IgD-negative memory B cell (primary cell): Measurements from ENCODE around the gene TBATA. TPM values are rescaled to one million over a fixed set of nuclear protein-coding genes. Genes with fewer than 3 reads are reported as not detected.
A peak's percentile ranks its signal among the peaks of the same experiment; 100 is the strongest.

Experiments
- H3K27ac Mint-ChIP-seq, 3 donors: one replicate each; pipeline ENCODE4 v1.8.0; 2020 to 2022; ENCODE audit warnings: mild to moderate bottlenecking in 3 of 3, mixed read lengths in 3 of 3, moderate library complexity in 1 of 3
- H3K27me3 Mint-ChIP-seq: one replicate; pipeline ENCODE4 v1.8.0; 2021; ENCODE audit warnings: mixed read lengths
- H3K36me3 Mint-ChIP-seq: one replicate; pipeline ENCODE4 v1.8.0; 2020; ENCODE audit warnings: mild to moderate bottlenecking, mixed read lengths
- H3K4me1 Mint-ChIP-seq, 3 donors: one replicate each; pipeline ENCODE4 v1.8.0; 2020 to 2022; ENCODE audit warnings: mixed read lengths in 3 of 3, mild to moderate bottlenecking in 1 of 3
- H3K4me3 Mint-ChIP-seq, 4 donors: one replicate each; pipeline ENCODE4 v1.8.0; 2020 to 2022; ENCODE audit warnings: mild to moderate bottlenecking in 4 of 4, mixed read lengths in 4 of 4, moderate library complexity in 3 of 4
- H3K9me3 Mint-ChIP-seq, 3 donors: one replicate each; pipeline ENCODE4 v1.8.0; 2020 to 2021; ENCODE audit warnings: mixed read lengths in 3 of 3, mild to moderate bottlenecking in 1 of 3
- polyA plus RNA-seq: library from polyadenylated mRNA; unstranded; fragments of 300-500 nt; fragmentation: Illumina TruSeq; gene quantifications from one replicate; pipeline ENCODE4 v1.2.3, GENCODE V29; 2021

TBATA gene
- polyA plus RNA-seq, 1 donor from 2014 or later, result not detected

- Mint-ChIP-seq H3K4me3 (peak within 1 kb of the TSS; percentile 83 to 97 (median 92)), H3K36me3 (peaks cover 3% of the 10 kb centered on the region), H3K4me1 (peaks cover 6 to 25% (median 23%) of the 10 kb centered on the region in 3 donors), H3K27ac (peak within 1 kb of the TSS; percentile 79 to 98 (median 92)), H3K27me3 (no peaks in the 10 kb centered on the region), H3K9me3 (no peaks in the 10 kb centered on the region)
These were observed 30.5 kb upstream of the TBATA start, which contains the start of gene SGPL1 for GRCh38 chr10:70815504-70816219. SGPL1 (plus strand) TSS chr10:70815948; CDS start chr10:70816854, 906 bp downstream.

- H3K9me3 Mint-ChIP-seq, result no peaks in the 10 kb centered on the region
- peak overlapping the region in 1 of 3 donors; percentile 20 for H3K27ac Mint-ChIP-seq
- H3K27me3 Mint-ChIP-seq, result no peaks in the 10 kb centered on the region
- peaks cover 3% of the 10 kb centered on the region for H3K36me3 Mint-ChIP-seq
- peaks cover 6 to 19% (median 18%) of the 10 kb centered on the region in 3 donors for H3K4me1 Mint-ChIP-seq
- peak overlapping the region in 2 of 4 donors; percentile 36 to 81 for H3K4me3 Mint-ChIP-seq
These were observed 28.9 kb upstream of the TBATA start for GRCh38 chr10:70814126-70814525.

- H3K4me1 Mint-ChIP-seq, result peaks cover 5 to 16% (median 10%) of the 10 kb centered on the region in 3 donors
- no peak overlapping the region for H3K4me3 Mint-ChIP-seq
- H3K27ac Mint-ChIP-seq, result no peak overlapping the region
- H3K9me3 Mint-ChIP-seq, result no peaks in the 10 kb centered on the region
- no peaks in the 10 kb centered on the region for H3K27me3 Mint-ChIP-seq
- H3K36me3 Mint-ChIP-seq, result peaks cover 4% of the 10 kb centered on the region
These were observed 27.6 kb upstream of the TBATA start for GRCh38 chr10:70812814-70813213.

- Mint-ChIP-seq H3K36me3 (peaks cover 4% of the 10 kb centered on the region), H3K27me3 (peaks cover 5% of the 10 kb centered on the region), H3K27ac (peak overlapping the region in 1 of 3 donors; percentile 73), H3K9me3 (no peaks in the 10 kb centered on the region), H3K4me3 (peak overlapping the region in 1 of 4 donors; percentile 63), H3K4me1 (peaks cover 4 to 11% (median 5%) of the 10 kb centered on the region in 3 donors)
These were observed 26.7 kb upstream of the TBATA start for GRCh38 chr10:70811881-70812280.

GRCh38 chr10:70810967-70811366 is 25.8 kb upstream of the TBATA start:
- no peaks in the 10 kb centered on the region for H3K9me3 Mint-ChIP-seq
- no peak overlapping the region for H3K27ac Mint-ChIP-seq
- H3K4me1 Mint-ChIP-seq, result peaks cover 0 to 6% (median 3%) of the 10 kb centered on the region in 3 donors
- peaks cover 4% of the 10 kb centered on the region for H3K36me3 Mint-ChIP-seq
- H3K27me3 Mint-ChIP-seq, result peaks cover 5% of the 10 kb centered on the region
- peak overlapping the region in 1 of 4 donors; percentile 2 for H3K4me3 Mint-ChIP-seq

GRCh38 chr10:70809726-70810125 is 24.5 kb upstream of the TBATA start:
- H3K27ac Mint-ChIP-seq, result peak overlapping the region in 1 of 3 donors; percentile 66
- no peak overlapping the region for H3K4me3 Mint-ChIP-seq
- peaks cover 9% of the 10 kb centered on the region for H3K27me3 Mint-ChIP-seq

GRCh38 chr10:70809011-70809611 is 23.9 kb upstream of the TBATA start:
- Mint-ChIP-seq H3K9me3 (no peaks in the 10 kb centered on the region), H3K27me3 (peaks cover 9% of the 10 kb centered on the region), H3K4me1 (peaks cover 0 to under 1% (median 0%) of the 10 kb centered on the region in 3 donors), H3K27ac (peak overlapping the region in 1 of 3 donors; percentile 66), H3K36me3 (peaks cover 2% of the 10 kb centered on the region), H3K4me3 (no peak overlapping the region)

More at GRCh38 chr10:70809726-70810125, 24.5 kb upstream of the TBATA start:
- H3K36me3 Mint-ChIP-seq, result peaks cover 4% of the 10 kb centered on the region
- peaks cover 0 to 4% (median 1%) of the 10 kb centered on the region in 3 donors for H3K4me1 Mint-ChIP-seq
- no peaks in the 10 kb centered on the region for H3K9me3 Mint-ChIP-seq

GRCh38 chr10:70807556-70807955 is 22.4 kb upstream of the TBATA start:
- H3K4me3 Mint-ChIP-seq, result no peak overlapping the region
- no peaks in the 10 kb centered on the region for H3K9me3 Mint-ChIP-seq
- no peak overlapping the region for H3K27ac Mint-ChIP-seq
- H3K4me1 Mint-ChIP-seq, result no peaks in the 10 kb centered on the region
- peaks cover 2% of the 10 kb centered on the region for H3K36me3 Mint-ChIP-seq
- peaks cover 9% of the 10 kb centered on the region for H3K27me3 Mint-ChIP-seq

- peaks cover 9% of the 10 kb centered on the region for H3K27me3 Mint-ChIP-seq
- H3K4me3 Mint-ChIP-seq, result no peak overlapping the region
- H3K36me3 Mint-ChIP-seq, result peaks cover 2% of the 10 kb centered on the region
- H3K4me1 Mint-ChIP-seq, result no peaks in the 10 kb centered on the region
- no peaks in the 10 kb centered on the region for H3K9me3 Mint-ChIP-seq
- H3K27ac Mint-ChIP-seq, result no peak overlapping the region
These were observed 21.7 kb upstream of the TBATA start for GRCh38 chr10:70806841-70807240.

GRCh38 chr10:70805619-70806215 is 20.5 kb upstream of the TBATA start:
- Mint-ChIP-seq H3K4me3 (no peak overlapping the region), H3K27ac (no peak overlapping the region), H3K4me1 (no peaks in the 10 kb centered on the region), H3K27me3 (peaks cover 9% of the 10 kb centered on the region), H3K36me3 (peaks cover 2% of the 10 kb centered on the region), H3K9me3 (no peaks in the 10 kb centered on the region)

- peaks cover 2% of the 10 kb centered on the region for H3K36me3 Mint-ChIP-seq
These were observed 19.2 kb upstream of the TBATA start for GRCh38 chr10:70804421-70804808.

GRCh38 chr10:70803775-70804420 is 18.7 kb upstream of the TBATA start:
- Mint-ChIP-seq H3K4me1 (peaks cover 0 to 1% (median 0%) of the 10 kb centered on the region in 3 donors), H3K9me3 (peaks cover 0 to 1% (median 0%) of the 10 kb centered on the region in 3 donors), H3K27ac (no peak overlapping the region), H3K36me3 (peaks cover 2% of the 10 kb centered on the region), H3K27me3 (peaks cover 14% of the 10 kb centered on the region), H3K4me3 (no peak overlapping the region)

More at GRCh38 chr10:70804421-70804808, 19.2 kb upstream of the TBATA start:
- Mint-ChIP-seq H3K27ac (no peak overlapping the region), H3K9me3 (no peaks in the 10 kb centered on the region), H3K27me3 (peaks cover 12% of the 10 kb centered on the region), H3K4me3 (no peak overlapping the region), H3K4me1 (peaks cover 0 to 1% (median 0%) of the 10 kb centered on the region in 3 donors)

GRCh38 chr10:70801854-70802253 is 16.7 kb upstream of the TBATA start:
- peaks cover 0 to 9% (median 0%) of the 10 kb centered on the region in 3 donors for H3K9me3 Mint-ChIP-seq
- peaks cover 16% of the 10 kb centered on the region for H3K27me3 Mint-ChIP-seq
- H3K36me3 Mint-ChIP-seq, result no peaks in the 10 kb centered on the region
- no peak overlapping the region for H3K27ac Mint-ChIP-seq
- no peak overlapping the region for H3K4me3 Mint-ChIP-seq
- peaks cover 0 to 1% (median 0%) of the 10 kb centered on the region in 3 donors for H3K4me1 Mint-ChIP-seq

GRCh38 chr10:70799124-70799523 is 13.9 kb upstream of the TBATA start:
- H3K9me3 Mint-ChIP-seq, result peaks cover 0 to 12% (median 2%) of the 10 kb centered on the region in 3 donors
- H3K4me1 Mint-ChIP-seq, result peaks cover 0 to 1% (median 0%) of the 10 kb centered on the region in 3 donors
- H3K27me3 Mint-ChIP-seq, result peaks cover 14% of the 10 kb centered on the region
- no peak overlapping the region for H3K27ac Mint-ChIP-seq
- H3K4me3 Mint-ChIP-seq, result no peak overlapping the region
- peaks cover 1% of the 10 kb centered on the region for H3K36me3 Mint-ChIP-seq
